Measurements from ENCODE around the gene CCR5.

CCR5 gene

GRCh38 chr3:46409739-46410489 lies 39.2 kb downstream of the CCR5 start:
- no peak for ATAC-seq

GRCh38 chr3:46410669-46411068 lies 39.9 kb downstream of the CCR5 start:
- ATAC-seq: no peak

- no peak for ATAC-seq
Measured at GRCh38 chr3:46411271-46411670, 40.5 kb downstream of the CCR5 start.

- ATAC-seq: no peak
Measured at GRCh38 chr3:46412786-46413298, 42.1 kb downstream of the CCR5 start.

GRCh38 chr3:46413951-46414350 lies 43.2 kb downstream of the CCR5 start:
- no peak for ATAC-seq

GRCh38 chr3:46414739-46415138 lies 44.0 kb downstream of the CCR5 start:
- no peak for ATAC-seq

GRCh38 chr3:46416125-46416810 lies 45.5 kb downstream of the CCR5 start:
- ATAC-seq: no peak

GRCh38 chr3:46416811-46417510 lies 46.2 kb downstream of the CCR5 start:
- ATAC-seq: no peak

GRCh38 chr3:46417841-46418611 lies 47.3 kb downstream of the CCR5 start:
- no peak for ATAC-seq

- ATAC-seq: no peak
Measured at GRCh38 chr3:46419816-46420215, 49.1 kb downstream of the CCR5 start.

GRCh38 chr3:46420931-46421330 lies 50.2 kb downstream of the CCR5 start:
- ATAC-seq: no peak

GRCh38 chr3:46422617-46423016 lies 51.9 kb downstream of the CCR5 start:
- no peak for ATAC-seq

- ATAC-seq: no peak
Measured at GRCh38 chr3:46423588-46423987, 52.8 kb downstream of the CCR5 start.

Data from activated CD4-positive, CD25-positive, alpha-beta regulatory T cell treated with anti-CD3 and anti-CD28 coated beads, Interleukin-2, amount 50 U/mL, for 24 hours (primary cell).